ENCODE measurements around the gene SOWAHD. TPM values are rescaled to one million over a fixed set of nuclear protein-coding genes. Genes with fewer than 3 reads are reported as not detected.

Gene SOWAHD
- polyA plus RNA-seq, 3 donors: 3.8 to 7.4 (median 4.0) TPM

DNA sequence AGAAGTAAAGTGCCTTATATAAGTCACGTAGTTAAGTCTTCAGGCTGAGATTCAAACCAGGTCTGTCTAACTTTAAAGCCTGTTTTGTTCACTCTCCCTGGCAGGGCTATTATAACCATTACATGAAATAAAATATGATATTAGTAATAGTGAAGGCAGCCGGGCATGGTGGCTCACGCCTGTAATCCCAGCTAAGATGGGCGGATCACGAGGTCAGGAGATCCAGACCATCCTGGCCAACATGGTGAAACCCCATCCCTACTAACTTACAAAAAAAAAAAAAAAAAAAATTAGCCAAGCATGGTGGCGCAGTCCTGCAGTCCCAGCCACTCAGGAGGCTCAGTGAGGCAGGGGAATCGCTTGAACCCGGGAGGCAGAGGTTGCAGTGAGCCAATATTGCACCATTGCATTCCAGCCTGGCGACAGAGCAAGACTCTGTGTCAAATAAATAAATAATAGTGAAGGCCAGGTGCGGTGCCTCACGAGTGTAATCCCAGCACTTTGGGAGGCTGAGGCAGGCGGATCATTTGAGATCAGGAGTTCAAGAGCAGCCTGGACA, 22.1 kb upstream of the SOWAHD start:
- no peak overlapping the region for H3K9ac ChIP-seq (ENCODE audit: insufficient read depth, low read length, poor library complexity, severe bottlenecking)
- no peaks in the 10 kb centered on the region for H3K9me3 ChIP-seq (replicated peaks in 1 of 2; ENCODE audit: control insufficient read depth in 1 of 2, insufficient read depth in 1 of 2, low read length in 2 of 2)
- no peaks in the 10 kb centered on the region for H3K79me2 ChIP-seq (ENCODE audit: insufficient read depth, low read length)
- Mint-ChIP-seq H3K27ac (no peak overlapping the region), H3K27me3 (ENCODE audit: low read depth in 3 of 3) (peaks cover 0 to 12% (median 0%) of the 10 kb centered on the region in 3 donors), H3K9me3 (peaks cover 0 to 3% (median 0%) of the 10 kb centered on the region in 7 donors), H3K4me1 (peaks cover 11% of the 10 kb centered on the region), H3K4me3 (no peak overlapping the region), H3K36me3 (no peaks in the 10 kb centered on the region)
- no peak overlapping the region for H3K4me2 ChIP-seq (replicated peaks; ENCODE audit: extremely low read depth, low read length, poor library complexity, severe bottlenecking)
- no peaks in the 10 kb centered on the region for H4K20me1 ChIP-seq (ENCODE audit: insufficient read depth, low read length)
- intact Hi-C loops (cut with micrococcal nuclease): no loop called here
- WGBS (ENCODE audit: insufficient coverage): 93% methylated on average over 3 of the region's 12 CpGs
- H3K27ac ChIP-seq (ENCODE audit: low read depth in 1 of 2, low read length in 2 of 2): no peak overlapping the region
- H3K36me3 ChIP-seq (replicated peaks in 1 of 2; ENCODE audit: control insufficient read depth in 1 of 2, insufficient read depth in 2 of 2, low read length in 2 of 2): no peaks in the 10 kb centered on the region
- H3K4me1 ChIP-seq (ENCODE audit: control insufficient read depth in 1 of 2, insufficient read depth in 2 of 2, low read length in 2 of 2): peaks cover 9 to 13% of the 10 kb centered on the region in 2 donors
- TF ChIP-seq, protein P1, sequence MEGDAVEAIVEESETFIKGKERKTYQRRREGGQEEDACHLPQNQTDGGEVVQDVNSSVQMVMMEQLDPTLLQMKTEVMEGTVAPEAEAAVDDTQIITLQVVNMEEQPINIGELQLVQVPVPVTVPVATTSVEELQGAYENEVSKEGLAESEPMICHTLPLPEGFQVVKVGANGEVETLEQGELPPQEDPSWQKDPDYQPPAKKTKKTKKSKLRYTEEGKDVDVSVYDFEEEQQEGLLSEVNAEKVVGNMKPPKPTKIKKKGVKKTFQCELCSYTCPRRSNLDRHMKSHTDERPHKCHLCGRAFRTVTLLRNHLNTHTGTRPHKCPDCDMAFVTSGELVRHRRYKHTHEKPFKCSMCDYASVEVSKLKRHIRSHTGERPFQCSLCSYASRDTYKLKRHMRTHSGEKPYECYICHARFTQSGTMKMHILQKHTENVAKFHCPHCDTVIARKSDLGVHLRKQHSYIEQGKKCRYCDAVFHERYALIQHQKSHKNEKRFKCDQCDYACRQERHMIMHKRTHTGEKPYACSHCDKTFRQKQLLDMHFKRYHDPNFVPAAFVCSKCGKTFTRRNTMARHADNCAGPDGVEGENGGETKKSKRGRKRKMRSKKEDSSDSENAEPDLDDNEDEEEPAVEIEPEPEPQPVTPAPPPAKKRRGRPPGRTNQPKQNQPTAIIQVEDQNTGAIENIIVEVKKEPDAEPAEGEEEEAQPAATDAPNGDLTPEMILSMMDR (IDR thresholded peaks at IDR 0.05): no peak
- no peak overlapping the region for H3K4me3 ChIP-seq (replicated peaks in 1 of 3; ENCODE audit: low read depth in 2 of 3, low read length in 3 of 3)
- H3K27me3 ChIP-seq (ENCODE audit: control insufficient read depth in 2 of 2, insufficient read depth in 2 of 2, low read length in 2 of 2): no peaks in the 10 kb centered on the region
- H2AFZ ChIP-seq (ENCODE audit: insufficient read depth, low read depth, low read length, poor library complexity, severe bottlenecking): no peak overlapping the region
- no peak for DNase-seq

DNA sequence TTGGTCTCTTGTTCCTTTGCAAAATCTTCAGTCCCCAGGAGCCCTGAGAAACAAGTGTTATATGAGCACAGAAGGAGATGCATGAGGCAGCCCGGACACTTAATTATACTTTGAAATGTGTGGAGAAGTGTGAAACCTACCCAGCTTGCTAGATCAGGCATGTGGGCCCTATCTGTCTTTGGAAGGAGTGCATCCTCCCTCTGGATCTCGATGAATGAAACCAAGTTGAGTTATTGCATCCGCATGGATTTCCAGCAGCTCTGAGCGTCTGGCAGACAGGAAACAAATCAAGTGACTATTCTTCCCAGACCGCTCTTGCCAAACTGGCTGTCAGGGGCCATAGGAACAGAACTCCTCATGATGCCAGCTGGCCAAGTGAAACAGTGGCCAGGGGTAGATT, 19.6 kb upstream of the SOWAHD start:
- H3K27ac ChIP-seq (ENCODE audit: low read depth in 1 of 2, low read length in 2 of 2): no peak overlapping the region
- no peaks in the 10 kb centered on the region for H3K9me3 ChIP-seq (replicated peaks in 1 of 2; ENCODE audit: control insufficient read depth in 1 of 2, insufficient read depth in 1 of 2, low read length in 2 of 2)
- no peaks in the 10 kb centered on the region for H3K27me3 ChIP-seq (ENCODE audit: control insufficient read depth in 2 of 2, insufficient read depth in 2 of 2, low read length in 2 of 2)
- no peak for DNase-seq
- peaks cover 0 to 8% (median 0%) of the 10 kb centered on the region in 7 donors for H3K9me3 Mint-ChIP-seq
- WGBS (ENCODE audit: insufficient coverage): 73% methylated on average over 3 of the region's 5 CpGs
- no peak overlapping the region for H2AFZ ChIP-seq (ENCODE audit: insufficient read depth, low read depth, low read length, poor library complexity, severe bottlenecking)
- no peaks in the 10 kb centered on the region for H4K20me1 ChIP-seq (ENCODE audit: insufficient read depth, low read length)
- no peaks in the 10 kb centered on the region for H3K36me3 ChIP-seq (replicated peaks in 1 of 2; ENCODE audit: control insufficient read depth in 1 of 2, insufficient read depth in 2 of 2, low read length in 2 of 2)
- H3K4me1 ChIP-seq (ENCODE audit: control insufficient read depth in 1 of 2, insufficient read depth in 2 of 2, low read length in 2 of 2): peaks cover 9 to 13% of the 10 kb centered on the region in 2 donors
- no peak overlapping the region for H3K4me3 Mint-ChIP-seq
- peak overlapping the region in 1 of 7 donors; percentile 11 for H3K27ac Mint-ChIP-seq
- no peaks in the 10 kb centered on the region for H3K36me3 Mint-ChIP-seq
- TF ChIP-seq, protein P1 (IDR thresholded peaks at IDR 0.05): no peak
- peaks cover 0 to 7% (median 0%) of the 10 kb centered on the region in 3 donors for H3K27me3 Mint-ChIP-seq (ENCODE audit: low read depth in 3 of 3)
- H3K4me2 ChIP-seq (replicated peaks; ENCODE audit: extremely low read depth, low read length, poor library complexity, severe bottlenecking): no peak overlapping the region
- no peak overlapping the region for H3K9ac ChIP-seq (ENCODE audit: insufficient read depth, low read length, poor library complexity, severe bottlenecking)
- H3K79me2 ChIP-seq (ENCODE audit: insufficient read depth, low read length): no peaks in the 10 kb centered on the region
- no peak overlapping the region for H3K4me3 ChIP-seq (replicated peaks in 1 of 3; ENCODE audit: low read depth in 2 of 3, low read length in 3 of 3)
- H3K4me1 Mint-ChIP-seq: peaks cover 11% of the 10 kb centered on the region
- intact Hi-C loops (cut with micrococcal nuclease): no loop called here
